A549 (cell line): ENCODE measurements around the gene TMEM240. TPM values are rescaled to one million over a fixed set of nuclear protein-coding genes. Genes with fewer than 3 reads are reported as not detected.

Source experiments
- ATAC-seq, 2 experiments: fragments of 200-7000 bp in 1 of 2; fragments of >200 bp in 1 of 2; cut with Nextera tagmentation in 1 of 2; cut with Tn5 transposase in 1 of 2; 3 replicates each; pipeline versions ENCODE4 v1.8.0 to v1.9.1; 2018 to 2020; ENCODE audit warnings: mild to moderate bottlenecking in 1 of 2, moderate library complexity in 1 of 2
- CTCF ChIA-PET: fragments of 300-600 bp; sonication (Branson Sonifier 250); formaldehyde crosslinking; extraction: SDS; loops from one replicate; lab custom pipeline; 2021; ENCODE audit warnings: antibody characterized with exemption, inconsistent platforms; lab: Yijun Ruan, JAX
- POLR2A ChIA-PET: fragments of 350-600 bp; formaldehyde crosslinking; extraction: SDS; loops from one replicate; lab custom pipeline; 2021; ENCODE audit warnings: antibody characterized with exemption, inconsistent platforms; lab: Yijun Ruan, JAX
- DNase-seq, 2 experiments: peaks; one replicate each; pipeline versions ENCODE4 v3.0.0 to v3.0.0-alpha.2; 2011 to 2016; ENCODE audit warnings: low read depth in 1 of 2, low spot score in 1 of 2
- FAIRE-seq: peaks from 2 replicates; lab custom pipeline; 2011; peaks lifted over from hg19 to GRCh38; lab: Jason Lieb, UNC
- H3K27ac ChIP-seq, 2 experiments: fragments of >200 bp; sonication (Bioruptor Twin); formaldehyde crosslinking; 3 replicates each; pipeline ENCODE4 v1.5.1; 2016 to 2017
- H3K4me1 ChIP-seq: fragments of >200 bp; sonication (Bioruptor Twin); formaldehyde crosslinking; 3 replicates; pipeline ENCODE4 v1.6.1; 2016
- H3K4me2 ChIP-seq: fragments of >200 bp; sonication (Bioruptor Twin); formaldehyde crosslinking; 3 replicates; pipeline ENCODE4 v1.6.1; 2016
- H3K4me3 ChIP-seq: fragments of >200 bp; sonication (Bioruptor Twin); formaldehyde crosslinking; 3 replicates; pipeline ENCODE4 v1.5.1; 2016
- H3K9me3 ChIP-seq: fragments of >200 bp; sonication (Bioruptor Twin); formaldehyde crosslinking; 3 replicates; pipeline ENCODE4 v1.6.1; 2016
- BHLHE40 ChIP-seq: IDR thresholded peaks from 2 replicates; pipeline ENCODE4 v1.6.1; 2012; ENCODE audit warnings: low read depth, low read length, inconsistent platforms
- CHD2 ChIP-seq: fragments of 150-350 bp; IDR thresholded peaks from 2 replicates; pipeline ENCODE4 v1.6.1; 2014; ENCODE audit warnings: low read length; ENCODE audit not compliant: partially characterized antibody
- CHD4 ChIP-seq: fragments of 200-600 bp; sonication (generic); IDR thresholded peaks from 2 replicates; pipeline ENCODE4 v1.6.1; 2016; ENCODE audit warnings: antibody characterized with exemption, mild to moderate bottlenecking, borderline replicate concordance
- EHMT2 ChIP-seq: fragments of 200-600 bp; sonication (generic); IDR thresholded peaks from 2 replicates; pipeline ENCODE4 v1.6.1; 2016; ENCODE audit warnings: antibody characterized with exemption, low read depth, mild to moderate bottlenecking, moderate library complexity
- FOXS1 ChIP-seq: fragments of 250-450 bp; sonication (Bioruptor Pico); IDR thresholded peaks from 2 replicates; pipeline ENCODE4 v1.5.0; 2020; ENCODE audit warnings: mild to moderate bottlenecking, moderate library complexity
- HDAC2 ChIP-seq: fragments of 200-600 bp; sonication (generic); IDR thresholded peaks from 2 replicates; pipeline ENCODE4 v1.6.1; 2016
- JUN ChIP-seq, 2 experiments: fragments of >200 bp; sonication (Bioruptor Twin); formaldehyde crosslinking; IDR thresholded peaks; 2 replicates in 1 of 2; 3 replicates in 1 of 2; pipeline ENCODE4 v1.6.1; 2016 to 2017
- MYC ChIP-seq: IDR thresholded peaks from 2 replicates; pipeline ENCODE4 v1.6.1; 2012; ENCODE audit warnings: mild to moderate bottlenecking, inconsistent platforms, low read length, improper control_type of control experiment, borderline replicate concordance
- NFE2L2 ChIP-seq: fragments of 150-350 bp; conservative IDR thresholded peaks from 2 replicates; pipeline ENCODE4 v1.6.1; 2014; ENCODE audit warnings: low read length
- POLR2A ChIP-seq: IDR thresholded peaks from 2 replicates; pipeline ENCODE4 v1.6.1; 2012; ENCODE audit warnings: mild to moderate bottlenecking, low read length
- RAD21 ChIP-seq, 2 experiments: fragments of >200 bp in 1 of 2; sonication (Bioruptor Twin) in 1 of 2; formaldehyde crosslinking in 1 of 2; IDR thresholded peaks in 1 of 2; conservative IDR thresholded peaks in 1 of 2; 2 replicates in 1 of 2; 3 replicates in 1 of 2; pipeline ENCODE4 v1.6.1; 2012 to 2018; ENCODE audit warnings: inconsistent platforms in 1 of 2
- RNF2 ChIP-seq: fragments of 200-600 bp; sonication (generic); IDR thresholded peaks from 2 replicates; pipeline ENCODE4 v1.6.1; 2016; ENCODE audit warnings: low read depth, mild to moderate bottlenecking, antibody characterized with exemption, moderate library complexity, borderline replicate concordance
- SMC3 ChIP-seq: fragments of >200 bp; sonication (Bioruptor Twin); formaldehyde crosslinking; IDR thresholded peaks from 3 replicates; pipeline ENCODE4 v1.6.1; 2018; ENCODE audit warnings: inconsistent platforms
- SREBF2 ChIP-seq: fragments of 450-650 bp; IDR thresholded peaks from 2 replicates; pipeline ENCODE4 v1.6.1; 2014; ENCODE audit warnings: mild to moderate bottlenecking, moderate library complexity
- TP53 ChIP-seq: fragments of 250-450 bp; sonication (Bioruptor Pico); IDR thresholded peaks from 2 replicates; pipeline ENCODE4 v1.5.0; 2021; ENCODE audit warnings: mild to moderate bottlenecking, moderate library complexity
- ZFP36 ChIP-seq: fragments of 450-650 bp; IDR thresholded peaks from 2 replicates; pipeline ENCODE4 v1.6.1; 2014; ENCODE audit warnings: borderline replicate concordance; ENCODE audit not compliant: partially characterized antibody
- ZNF302 ChIP-seq: fragments of 250-450 bp; sonication (Bioruptor Pico); IDR thresholded peaks from 2 replicates; pipeline ENCODE4 v1.9.0; 2021; ENCODE audit warnings: inconsistent platforms, mild to moderate bottlenecking, moderate library complexity
- ZSCAN20 ChIP-seq: fragments of 250-450 bp; sonication (Bioruptor Pico); IDR thresholded peaks from 2 replicates; pipeline ENCODE4 v1.8.0; 2022; ENCODE audit warnings: mild to moderate bottlenecking, moderate library complexity
- WGBS: methylation state at CpG from one replicate; pipeline ENCODE4 v1.1.6; 2017; ENCODE audit errors: missing lambda C conversion rate; 5-methylcytosine and 5-hydroxymethylcytosine counted together
- polyA plus RNA-seq, 4 experiments: library from polyadenylated mRNA; depleted of rRNA in 3 of 4; stranded (reverse); fragments of >200 nt; fragmentation: RNase III in 1 of 4; extraction: RNeasy Plus Mini Kit Qiagen cat#74134 plus additional on column Dnase treatment in 1 of 4; gene quantifications; 2 replicates in 3 of 4; 3 replicates in 1 of 4; pipeline ENCODE4 v1.2.3, GENCODE V29; 2011 to 2017
- TF ChIP-seq, protein P1 (sequence below): fragments of >200 bp; sonication (Bioruptor Twin); formaldehyde crosslinking; IDR thresholded peaks from 3 replicates; pipeline ENCODE4 v1.5.1; 2016
- TF ChIP-seq, protein P2 (sequence below): IDR thresholded peaks from 2 replicates; pipeline ENCODE4 v1.6.1; 2012; ENCODE audit warnings: low read depth, borderline replicate concordance
- TF ChIP-seq, protein P3 (sequence below): fragments of 250-450 bp; sonication (Bioruptor Pico); IDR thresholded peaks from 2 replicates; pipeline ENCODE4 v1.5.0; 2020; ENCODE audit warnings: low read depth, mild to moderate bottlenecking, moderate library complexity
- TF ChIP-seq, protein P4 (sequence below): fragments of 250-450 bp; sonication (Bioruptor Pico); IDR thresholded peaks from 2 replicates; pipeline ENCODE4 v1.5.0; 2021; ENCODE audit warnings: mild to moderate bottlenecking, moderate library complexity, borderline replicate concordance

TMEM240 gene
- polyA plus RNA-seq, 2 of the 4 experiments (the other 2 are of a cell fraction), result 0.14 to 1.1 TPM

DNA sequence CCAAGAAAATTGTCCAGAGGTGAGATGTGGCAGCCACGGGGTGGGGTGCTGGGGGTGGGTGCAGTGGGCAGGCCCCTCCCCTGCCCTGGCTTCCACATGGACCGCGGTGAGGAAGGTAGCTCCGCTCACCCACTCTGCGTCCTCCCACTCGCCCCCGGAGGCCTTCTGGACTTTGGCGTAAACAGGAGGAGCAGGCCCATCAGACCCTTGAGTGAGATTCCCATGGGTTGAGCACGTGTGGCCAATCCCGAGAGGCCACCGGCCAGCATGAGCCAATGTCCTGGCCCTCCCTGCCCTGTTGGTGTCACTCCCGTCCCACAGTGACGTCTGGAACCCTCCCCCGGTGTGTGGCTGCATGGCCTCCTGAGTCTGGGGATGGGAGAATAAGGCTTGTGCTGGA is 8.2 kb upstream of the TMEM240 start:
- Histone ChIP-seq H3K4me2 (no peak overlapping the region), H3K27ac (no peak overlapping the region), H3K4me3 (no peak overlapping the region), H3K4me1 (no peaks in the 10 kb centered on the region)
- no peak for ATAC-seq
- no peak for FAIRE-seq
- no peak for DNase-seq
- WGBS, result 94% methylated on average over 9 of the region's 14 CpGs
- CTCF ChIA-PET, result no interaction called here
- no peak for TF ChIP-seq NFE2L2
- TF ChIP-seq CHD2, result no peak
- TF ChIP-seq, all 56 proteins: peak for 0
- no peaks in the 10 kb centered on the region for H3K9me3 ChIP-seq
- POLR2A ChIA-PET, result interaction anchor here (0.7 kb wide), 1 partner anchor 25 kb away, joined by 5 read pairs; no protein-coding TSS in a partner anchor

DNA sequence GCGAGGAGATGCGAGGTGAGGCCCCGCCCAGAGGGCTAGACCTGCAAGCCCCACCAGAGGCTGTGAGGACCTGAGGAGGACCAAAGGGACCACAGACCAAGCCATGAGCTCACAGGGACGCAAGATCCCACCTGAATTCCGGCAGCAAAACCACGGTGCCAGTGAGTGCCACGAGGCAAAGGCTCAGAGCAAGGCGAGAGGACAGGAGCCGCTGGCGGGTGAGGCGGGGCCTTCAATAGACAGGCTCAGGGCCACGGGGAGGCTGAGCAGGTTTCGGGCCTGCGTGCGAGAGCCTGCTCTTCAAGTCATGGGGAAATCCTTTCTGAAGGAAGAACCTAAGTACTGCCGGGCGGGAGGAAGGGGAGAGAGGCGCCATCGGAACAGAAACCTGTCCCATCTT is 7.1 kb upstream of the TMEM240 start:
- ATAC-seq (no peak), FAIRE-seq (no peak), DNase-seq (no peak)
- H3K4me3 ChIP-seq, result no peak overlapping the region
- POLR2A ChIA-PET, result no interaction called here
- no peak overlapping the region for H3K27ac ChIP-seq
- no peaks in the 10 kb centered on the region for H3K4me1 ChIP-seq
- H3K9me3 ChIP-seq, result no peaks in the 10 kb centered on the region
- CTCF ChIA-PET, result interaction anchor here (1.0 kb wide), 2 partner anchors 11 to 12 kb away, joined by 3 read pairs; no protein-coding TSS in a partner anchor
- H3K4me2 ChIP-seq, result no peak overlapping the region
- TF ChIP-seq JUN (IDR thresholded peaks at IDR 0.05) (no peak), ZFP36 (no peak), SREBF2 (no peak)
- TF ChIP-seq, protein P1, sequence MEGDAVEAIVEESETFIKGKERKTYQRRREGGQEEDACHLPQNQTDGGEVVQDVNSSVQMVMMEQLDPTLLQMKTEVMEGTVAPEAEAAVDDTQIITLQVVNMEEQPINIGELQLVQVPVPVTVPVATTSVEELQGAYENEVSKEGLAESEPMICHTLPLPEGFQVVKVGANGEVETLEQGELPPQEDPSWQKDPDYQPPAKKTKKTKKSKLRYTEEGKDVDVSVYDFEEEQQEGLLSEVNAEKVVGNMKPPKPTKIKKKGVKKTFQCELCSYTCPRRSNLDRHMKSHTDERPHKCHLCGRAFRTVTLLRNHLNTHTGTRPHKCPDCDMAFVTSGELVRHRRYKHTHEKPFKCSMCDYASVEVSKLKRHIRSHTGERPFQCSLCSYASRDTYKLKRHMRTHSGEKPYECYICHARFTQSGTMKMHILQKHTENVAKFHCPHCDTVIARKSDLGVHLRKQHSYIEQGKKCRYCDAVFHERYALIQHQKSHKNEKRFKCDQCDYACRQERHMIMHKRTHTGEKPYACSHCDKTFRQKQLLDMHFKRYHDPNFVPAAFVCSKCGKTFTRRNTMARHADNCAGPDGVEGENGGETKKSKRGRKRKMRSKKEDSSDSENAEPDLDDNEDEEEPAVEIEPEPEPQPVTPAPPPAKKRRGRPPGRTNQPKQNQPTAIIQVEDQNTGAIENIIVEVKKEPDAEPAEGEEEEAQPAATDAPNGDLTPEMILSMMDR, result no peak
- TF ChIP-seq, all 56 proteins: peak for 0
- WGBS, result 95% methylated on average over 18 of the region's 19 CpGs

DNA sequence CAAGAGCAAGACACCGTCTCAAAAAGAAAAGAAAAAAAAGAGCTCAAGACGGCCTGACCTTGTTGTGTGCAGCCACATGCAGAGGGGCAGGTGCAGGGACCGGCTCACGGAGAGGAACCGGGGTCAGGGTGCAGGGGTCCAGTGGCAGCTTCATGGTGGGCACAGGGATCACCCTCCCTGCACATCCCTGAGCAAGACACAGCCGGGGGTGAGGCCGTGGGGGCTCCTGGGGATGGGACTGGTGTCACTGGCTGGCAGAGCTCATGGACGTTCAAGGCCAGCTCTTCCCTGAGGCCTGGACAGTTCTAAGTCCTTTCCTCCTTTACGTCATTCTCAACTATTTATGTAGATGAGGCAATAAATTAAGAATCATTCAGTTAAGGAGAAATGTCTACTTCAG is 6.6 kb upstream of the TMEM240 start:
- WGBS, result 84% methylated on average over 8 of the region's 9 CpGs
- Histone ChIP-seq H3K27ac (no peak overlapping the region), H3K4me2 (no peak overlapping the region), H3K4me3 (no peak overlapping the region), H3K4me1 (no peaks in the 10 kb centered on the region), H3K9me3 (no peaks in the 10 kb centered on the region)
- DNase-seq, result no peak
- CTCF ChIA-PET, result interaction anchor here (0.9 to 1.0 kb wide), 3 partner anchors 10 to 497 kb away, joined by 3 read pairs; no protein-coding TSS in a partner anchor
- ATAC-seq, result no peak
- POLR2A ChIA-PET, result no interaction called here
- FAIRE-seq, result no peak
- TF ChIP-seq, protein P2, sequence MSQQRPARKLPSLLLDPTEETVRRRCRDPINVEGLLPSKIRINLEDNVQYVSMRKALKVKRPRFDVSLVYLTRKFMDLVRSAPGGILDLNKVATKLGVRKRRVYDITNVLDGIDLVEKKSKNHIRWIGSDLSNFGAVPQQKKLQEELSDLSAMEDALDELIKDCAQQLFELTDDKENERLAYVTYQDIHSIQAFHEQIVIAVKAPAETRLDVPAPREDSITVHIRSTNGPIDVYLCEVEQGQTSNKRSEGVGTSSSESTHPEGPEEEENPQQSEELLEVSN, result no peak
- TF ChIP-seq, protein P3, sequence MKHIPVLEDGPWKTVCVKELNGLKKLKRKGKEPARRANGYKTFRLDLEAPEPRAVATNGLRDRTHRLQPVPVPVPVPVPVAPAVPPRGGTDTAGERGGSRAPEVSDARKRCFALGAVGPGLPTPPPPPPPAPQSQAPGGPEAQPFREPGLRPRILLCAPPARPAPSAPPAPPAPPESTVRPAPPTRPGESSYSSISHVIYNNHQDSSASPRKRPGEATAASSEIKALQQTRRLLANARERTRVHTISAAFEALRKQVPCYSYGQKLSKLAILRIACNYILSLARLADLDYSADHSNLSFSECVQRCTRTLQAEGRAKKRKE (CRISPR knock-in tag), result no peak
- TF ChIP-seq RNF2 (no peak), EHMT2 (no peak), SMC3 (no peak), BHLHE40 (no peak), TP53 (CRISPR knock-in tag) (no peak)

DNA sequence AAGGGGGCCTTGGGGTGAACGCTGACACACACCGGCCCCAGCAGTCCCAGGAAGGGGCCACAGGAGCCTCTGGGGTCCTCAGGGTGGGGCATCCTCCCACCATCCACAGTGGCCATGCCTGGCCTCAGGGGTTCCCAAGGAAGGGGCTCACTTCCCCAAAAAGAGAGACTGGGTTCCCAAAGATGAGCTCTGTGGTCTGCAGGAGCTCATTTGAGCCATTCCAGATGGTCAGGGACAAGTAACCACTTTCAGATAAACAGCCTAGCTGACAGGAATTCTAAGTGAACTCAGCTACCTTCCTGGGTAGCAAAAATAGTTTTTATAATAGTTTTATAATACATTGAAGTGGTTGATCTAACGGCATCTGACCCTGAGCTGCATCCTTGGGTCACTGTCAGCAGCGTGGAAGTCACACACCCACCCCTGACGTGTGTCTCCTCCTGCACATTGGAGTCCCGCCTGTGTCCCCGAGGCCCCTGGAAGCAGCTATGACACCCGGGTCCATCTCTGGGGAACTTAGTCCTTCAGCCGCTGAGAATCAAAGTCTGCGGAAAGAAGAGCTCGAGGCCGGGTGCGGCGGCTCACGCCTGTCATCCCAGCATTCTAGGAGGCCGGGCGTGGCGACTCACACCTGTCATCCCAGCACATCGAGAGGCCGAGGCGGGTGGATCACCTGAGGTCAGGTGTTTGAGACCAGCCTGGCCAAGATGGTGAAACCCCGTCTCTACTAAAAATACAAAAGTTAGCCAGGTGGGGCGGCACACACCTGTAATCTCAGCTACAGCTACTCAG is 5.7 kb upstream of the TMEM240 start:
- DNase-seq, result no peak
- ChIA-PET CTCF (interaction anchor here (0.9 to 1.0 kb wide), 3 partner anchors 13 to 498 kb away, joined by 3 to 4 read pairs (median 3); no protein-coding TSS in a partner anchor), POLR2A (no interaction called here)
- FAIRE-seq, result no peak
- Histone ChIP-seq H3K4me3 (no peak overlapping the region), H3K4me2 (no peak overlapping the region), H3K27ac (no peak overlapping the region), H3K4me1 (no peaks in the 10 kb centered on the region), H3K9me3 (no peaks in the 10 kb centered on the region)
- 85% methylated on average over 13 of the region's 23 CpGs for WGBS
- ATAC-seq, result no peak
- no peak for TF ChIP-seq MYC
- TF ChIP-seq HDAC2, result no peak
- no peak for TF ChIP-seq BHLHE40
- no peak for TF ChIP-seq RAD21 (conservative IDR thresholded peaks at IDR 0.05 in 1 of 2, IDR thresholded peaks at IDR 0.05 in 1 of 2)
- TF ChIP-seq, protein P4, sequence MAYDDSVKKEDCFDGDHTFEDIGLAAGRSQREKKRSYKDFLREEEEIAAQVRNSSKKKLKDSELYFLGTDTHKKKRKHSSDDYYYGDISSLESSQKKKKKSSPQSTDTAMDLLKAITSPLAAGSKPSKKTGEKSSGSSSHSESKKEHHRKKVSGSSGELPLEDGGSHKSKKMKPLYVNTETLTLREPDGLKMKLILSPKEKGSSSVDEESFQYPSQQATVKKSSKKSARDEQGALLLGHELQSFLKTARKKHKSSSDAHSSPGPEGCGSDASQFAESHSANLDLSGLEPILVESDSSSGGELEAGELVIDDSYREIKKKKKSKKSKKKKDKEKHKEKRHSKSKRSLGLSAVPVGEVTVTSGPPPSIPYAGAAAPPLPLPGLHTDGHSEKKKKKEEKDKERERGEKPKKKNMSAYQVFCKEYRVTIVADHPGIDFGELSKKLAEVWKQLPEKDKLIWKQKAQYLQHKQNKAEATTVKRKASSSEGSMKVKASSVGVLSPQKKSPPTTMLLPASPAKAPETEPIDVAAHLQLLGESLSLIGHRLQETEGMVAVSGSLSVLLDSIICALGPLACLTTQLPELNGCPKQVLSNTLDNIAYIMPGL (CRISPR knock-in tag), result no peak
- TF ChIP-seq ZSCAN20 (CRISPR knock-in tag), result no peak
- TF ChIP-seq ZNF302 (CRISPR knock-in tag), result no peak
- no peak for TF ChIP-seq RNF2
- no peak for TF ChIP-seq POLR2A
- no peak for TF ChIP-seq FOXS1 (CRISPR knock-in tag)
- no peak for TF ChIP-seq CHD4
